ENCODE data around the gene OLFML1. TPM values are rescaled to one million over a fixed set of nuclear protein-coding genes. Genes with fewer than 3 reads are reported as not detected.

The OLFML1 gene
- total RNA-seq, 1 experiment from 2014 or later, result not detected

- intact Hi-C loops (cut with micrococcal nuclease), result no loop called here
- H3F3A ChIP-seq (ENCODE audit: low read length, unreplicated experiment), result no peaks in the 10 kb centered on the region
- CTCF ChIA-PET, result no interaction called here
- DNase-seq (no peak), ATAC-seq (no peak)
- H3K36me3 ChIP-seq (ENCODE audit: low read depth, low read length), result no peaks in the 10 kb centered on the region
- POLR2A ChIA-PET (ENCODE audit: unreplicated experiment), result no interaction called here
- no peaks in the 10 kb centered on the region for H3K79me2 ChIP-seq (ENCODE audit: low read length)
- H4K20me1 ChIP-seq (ENCODE audit: low read length), result no peaks in the 10 kb centered on the region
- H3K27ac ChIP-seq (ENCODE audit: low read length), result no peak overlapping the region
- TF ChIP-seq EZH2phosphoT487 (IDR thresholded peaks at IDR 0.05; ENCODE audit: borderline replicate concordance, low read length), result no peak
- TF ChIP-seq CTCF (conservative IDR thresholded peaks at IDR 0.05; ENCODE audit: low read depth, low read length), result no peak
- no peak for TF ChIP-seq EZH2 (IDR thresholded peaks at IDR 0.05; ENCODE audit: low read length, unreplicated experiment)
- H3K4me2 ChIP-seq (ENCODE audit: low read length), result no peak overlapping the region
- BruUV-seq (replicated peaks), result no TSS peak
- no peak overlapping the region for H3K9ac ChIP-seq (ENCODE audit: low read length)
- H3K9me3 ChIP-seq (ENCODE audit: low read length), result no peaks in the 10 kb centered on the region
- no peaks in the 10 kb centered on the region for H3K9me2 ChIP-seq (replicated peaks; ENCODE audit: low read length)
- no peak overlapping the region for H2AFZ ChIP-seq (ENCODE audit: low read length)
- H3K4me1 ChIP-seq (ENCODE audit: insufficient read depth, low read length), result no peaks in the 10 kb centered on the region
- no peak overlapping the region for H3K4me3 ChIP-seq (ENCODE audit: low read length)
- H3K27me3 ChIP-seq (ENCODE audit: low read length), result peaks cover 5% of the 10 kb centered on the region
Observed at GRCh38 chr11:7545611-7546010, 60.3 kb downstream of the OLFML1 start.

- Histone ChIP-seq H3K36me3 (ENCODE audit: low read depth, low read length) (no peaks in the 10 kb centered on the region), H2AFZ (ENCODE audit: low read length) (no peak overlapping the region), H3K4me1 (ENCODE audit: insufficient read depth, low read length) (no peaks in the 10 kb centered on the region), H3K79me2 (ENCODE audit: low read length) (no peaks in the 10 kb centered on the region), H4K20me1 (ENCODE audit: low read length) (no peaks in the 10 kb centered on the region), H3F3A (ENCODE audit: low read length, unreplicated experiment) (no peaks in the 10 kb centered on the region), H3K27me3 (ENCODE audit: low read length) (no peaks in the 10 kb centered on the region; the same call in 1 of the 2 replicates), H3K4me2 (ENCODE audit: low read length) (no peak overlapping the region), H3K9me2 (replicated peaks; ENCODE audit: low read length) (no peaks in the 10 kb centered on the region), H3K27ac (ENCODE audit: low read length) (no peak overlapping the region), H3K4me3 (ENCODE audit: low read length) (no peak overlapping the region), H3K9ac (ENCODE audit: low read length) (no peak overlapping the region), H3K9me3 (ENCODE audit: low read length) (no peaks in the 10 kb centered on the region)
- POLR2A ChIA-PET (ENCODE audit: unreplicated experiment), result no interaction called here
- no TSS peak for BruUV-seq (replicated peaks)
- peak; percentile 18 for DNase-seq
- intact Hi-C loops (cut with micrococcal nuclease), result no loop called here
- CTCF ChIA-PET, result no interaction called here
- no peak for ATAC-seq
- TF ChIP-seq EZH2phosphoT487 (IDR thresholded peaks at IDR 0.05; ENCODE audit: borderline replicate concordance, low read length), result no peak
- no peak for TF ChIP-seq CTCF (conservative IDR thresholded peaks at IDR 0.05; ENCODE audit: low read depth, low read length)
- no peak for TF ChIP-seq EZH2 (IDR thresholded peaks at IDR 0.05; ENCODE audit: low read length, unreplicated experiment)
Observed at GRCh38 chr11:7546324-7546791, 61.1 kb downstream of the OLFML1 start.

GRCh38 chr11:7547687-7548086, 62.4 kb downstream of the OLFML1 start:
- H3K9me3 ChIP-seq (ENCODE audit: low read length), result no peaks in the 10 kb centered on the region

More at GRCh38 chr11:7547687-7548086, 62.4 kb downstream of the OLFML1 start:
- no peaks in the 10 kb centered on the region for H3K79me2 ChIP-seq (ENCODE audit: low read length)
- no peaks in the 10 kb centered on the region for H4K20me1 ChIP-seq (ENCODE audit: low read length)
- no peaks in the 10 kb centered on the region for H3K9me2 ChIP-seq (replicated peaks; ENCODE audit: low read length)
- ChIA-PET POLR2A (ENCODE audit: unreplicated experiment) (no interaction called here), CTCF (no interaction called here)
- no TSS peak for BruUV-seq (replicated peaks)
- H3F3A ChIP-seq (ENCODE audit: low read length, unreplicated experiment), result no peaks in the 10 kb centered on the region
- no peak overlapping the region for H2AFZ ChIP-seq (ENCODE audit: low read length)
- H3K27me3 ChIP-seq (ENCODE audit: low read length), result no peaks in the 10 kb centered on the region; the same call in 1 of the 2 replicates
- no peaks in the 10 kb centered on the region for H3K4me1 ChIP-seq (ENCODE audit: insufficient read depth, low read length)
- ATAC-seq (no peak), DNase-seq (no peak)
- no peak overlapping the region for H3K4me3 ChIP-seq (ENCODE audit: low read length)
- TF ChIP-seq EZH2 (IDR thresholded peaks at IDR 0.05; ENCODE audit: low read length, unreplicated experiment), result no peak
- TF ChIP-seq CTCF (conservative IDR thresholded peaks at IDR 0.05; ENCODE audit: low read depth, low read length), result no peak
- TF ChIP-seq EZH2phosphoT487 (IDR thresholded peaks at IDR 0.05; ENCODE audit: borderline replicate concordance, low read length), result no peak
- intact Hi-C loops (cut with micrococcal nuclease), result no loop called here
- H3K27ac ChIP-seq (ENCODE audit: low read length), result no peak overlapping the region
- no peak overlapping the region for H3K9ac ChIP-seq (ENCODE audit: low read length)
- no peaks in the 10 kb centered on the region for H3K36me3 ChIP-seq (ENCODE audit: low read depth, low read length)
- no peak overlapping the region for H3K4me2 ChIP-seq (ENCODE audit: low read length)
